PC-9 (cell line): ENCODE results near the gene EXOC1.

Experiments
- EZH2 ChIP-seq: fragments of 200-600 bp; sonication (generic); IDR thresholded peaks from 2 replicates; pipeline ENCODE4 v1.8.0; 2017; ENCODE audit warnings: antibody characterized with exemption, low read depth
- TF ChIP-seq, protein P1 (sequence below): fragments of 200-600 bp; sonication (generic); conservative IDR thresholded peaks from 2 replicates; pipeline ENCODE4 v1.6.1; 2017; ENCODE audit warnings: mixed run types, antibody characterized with exemption, mild to moderate bottlenecking, moderate library complexity

DNA sequence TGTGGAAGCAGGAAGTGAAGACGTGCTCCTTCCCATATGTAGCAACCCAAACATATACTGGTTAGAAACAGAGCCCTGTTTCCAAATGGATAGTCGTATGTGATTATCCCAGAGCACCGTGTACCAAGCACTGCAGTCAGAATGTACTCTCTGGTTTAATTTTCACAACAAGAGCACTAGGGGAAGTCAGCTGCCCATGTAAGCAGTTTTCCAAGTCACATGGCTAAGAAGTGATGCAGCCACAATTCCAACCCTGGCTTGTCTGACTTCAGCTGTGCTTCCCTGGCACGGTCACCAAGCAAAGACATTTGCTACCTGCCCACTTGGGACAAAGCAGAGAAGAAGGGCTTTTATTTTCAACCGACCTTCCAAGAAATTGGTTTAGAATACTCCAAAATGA, 67.1 kb downstream of the EXOC1 start:
- TF ChIP-seq, protein P1, sequence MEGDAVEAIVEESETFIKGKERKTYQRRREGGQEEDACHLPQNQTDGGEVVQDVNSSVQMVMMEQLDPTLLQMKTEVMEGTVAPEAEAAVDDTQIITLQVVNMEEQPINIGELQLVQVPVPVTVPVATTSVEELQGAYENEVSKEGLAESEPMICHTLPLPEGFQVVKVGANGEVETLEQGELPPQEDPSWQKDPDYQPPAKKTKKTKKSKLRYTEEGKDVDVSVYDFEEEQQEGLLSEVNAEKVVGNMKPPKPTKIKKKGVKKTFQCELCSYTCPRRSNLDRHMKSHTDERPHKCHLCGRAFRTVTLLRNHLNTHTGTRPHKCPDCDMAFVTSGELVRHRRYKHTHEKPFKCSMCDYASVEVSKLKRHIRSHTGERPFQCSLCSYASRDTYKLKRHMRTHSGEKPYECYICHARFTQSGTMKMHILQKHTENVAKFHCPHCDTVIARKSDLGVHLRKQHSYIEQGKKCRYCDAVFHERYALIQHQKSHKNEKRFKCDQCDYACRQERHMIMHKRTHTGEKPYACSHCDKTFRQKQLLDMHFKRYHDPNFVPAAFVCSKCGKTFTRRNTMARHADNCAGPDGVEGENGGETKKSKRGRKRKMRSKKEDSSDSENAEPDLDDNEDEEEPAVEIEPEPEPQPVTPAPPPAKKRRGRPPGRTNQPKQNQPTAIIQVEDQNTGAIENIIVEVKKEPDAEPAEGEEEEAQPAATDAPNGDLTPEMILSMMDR: no peak
- no peak for TF ChIP-seq EZH2
